ENCODE results near the gene TTLL9.

TTLL9 gene

GRCh38 chr20:31860390-31861134, 9.9 kb upstream of the TTLL9 start:
- H3K27ac ChIP-seq: peak overlapping the region; percentile 48
- TF ChIP-seq ZFX (IDR thresholded peaks at IDR 0.05) (no peak), CTCF (conservative IDR thresholded peaks at IDR 0.05) (no peak)

GRCh38 chr20:31861135-31861384, 9.4 kb upstream of the TTLL9 start:
- TF ChIP-seq ZFX (IDR thresholded peaks at IDR 0.05) (no peak), CTCF (conservative IDR thresholded peaks at IDR 0.05) (no peak)
- H3K27ac ChIP-seq: peak overlapping the region; percentile 48

GRCh38 chr20:31861385-31862156, 8.9 kb upstream of the TTLL9 start:
- TF ChIP-seq ZFX (IDR thresholded peaks at IDR 0.05) (no peak), CTCF (conservative IDR thresholded peaks at IDR 0.05) (no peak)
- H3K27ac ChIP-seq: peak overlapping the region; percentile 48

GRCh38 chr20:31862157-31862470, 8.3 kb upstream of the TTLL9 start:
- TF ChIP-seq ZFX (IDR thresholded peaks at IDR 0.05): no peak
- no peak for TF ChIP-seq CTCF (conservative IDR thresholded peaks at IDR 0.05)
- no peak overlapping the region for H3K27ac ChIP-seq

GRCh38 chr20:31862506-31862905, 7.9 kb upstream of the TTLL9 start:
- no peak overlapping the region for H3K27ac ChIP-seq
- TF ChIP-seq ZFX (IDR thresholded peaks at IDR 0.05): no peak
- TF ChIP-seq CTCF (conservative IDR thresholded peaks at IDR 0.05): no peak

GRCh38 chr20:31863296-31864085, 6.9 kb upstream of the TTLL9 start:
- H3K27ac ChIP-seq: no peak overlapping the region
- TF ChIP-seq CTCF (conservative IDR thresholded peaks at IDR 0.05) (no peak), ZFX (IDR thresholded peaks at IDR 0.05) (no peak)
